PC-3 (cell line): ENCODE data around the gene GXYLT2.

Experiments used
- CTCF ChIP-seq: fragments of 300-600 bp; sonication (generic); conservative IDR thresholded peaks from 2 replicates; pipeline ENCODE4 v1.5.1; 2017; ENCODE audit warnings: antibody characterized with exemption, low read depth, mild to moderate bottlenecking, low read length
- EZH2phosphoT487 ChIP-seq: fragments of 300-600 bp; sonication (generic); IDR thresholded peaks from 2 replicates; pipeline ENCODE4 v1.6.1; 2018; ENCODE audit warnings: mild to moderate bottlenecking, antibody characterized with exemption, low read length, borderline replicate concordance

GRCh38 chr3:72924055-72924454 lies 36.2 kb downstream of the GXYLT2 start:
- TF ChIP-seq CTCF (peak; percentile 37; the same call in 1 of the 2 replicates), EZH2phosphoT487 (no peak)
